HG02623 (cell line): ENCODE data around the gene AKR1C2.
"Not testable (repeated sequence)": the region's sequence is repeated elsewhere in the genome, so short reads cannot be mapped to it uniquely, and the experiment has no call there.

Source experiments
- ATAC-seq: cut with Tn5 transposase; IDR thresholded peaks from one replicate; pipeline ENCODE4 v1.9.1; 2021; ENCODE audit warnings: moderate library complexity; ENCODE audit not compliant: unreplicated experiment

AKR1C2 gene

DNA sequence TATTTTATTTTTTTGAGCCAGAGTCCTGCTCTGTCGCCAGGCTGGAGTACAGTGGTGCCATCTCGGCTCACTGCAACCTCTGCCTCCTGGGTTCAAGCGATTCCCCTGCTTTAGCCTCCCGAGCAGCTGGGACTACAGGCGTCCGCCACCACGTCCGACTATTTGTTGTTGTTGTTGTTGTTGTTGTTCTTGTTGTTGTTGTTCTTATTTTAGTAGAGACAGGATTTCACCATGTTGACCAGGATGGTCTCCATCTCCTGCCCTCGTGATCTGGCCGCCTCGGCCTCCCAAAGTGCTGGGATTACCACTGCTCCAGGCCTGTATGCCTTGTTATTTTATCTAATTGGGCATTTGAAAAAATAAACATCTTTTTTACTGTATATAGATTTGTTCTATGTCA lies 42.1 kb downstream of the AKR1C2 start:
- ATAC-seq, result not testable (repeated sequence)

DNA sequence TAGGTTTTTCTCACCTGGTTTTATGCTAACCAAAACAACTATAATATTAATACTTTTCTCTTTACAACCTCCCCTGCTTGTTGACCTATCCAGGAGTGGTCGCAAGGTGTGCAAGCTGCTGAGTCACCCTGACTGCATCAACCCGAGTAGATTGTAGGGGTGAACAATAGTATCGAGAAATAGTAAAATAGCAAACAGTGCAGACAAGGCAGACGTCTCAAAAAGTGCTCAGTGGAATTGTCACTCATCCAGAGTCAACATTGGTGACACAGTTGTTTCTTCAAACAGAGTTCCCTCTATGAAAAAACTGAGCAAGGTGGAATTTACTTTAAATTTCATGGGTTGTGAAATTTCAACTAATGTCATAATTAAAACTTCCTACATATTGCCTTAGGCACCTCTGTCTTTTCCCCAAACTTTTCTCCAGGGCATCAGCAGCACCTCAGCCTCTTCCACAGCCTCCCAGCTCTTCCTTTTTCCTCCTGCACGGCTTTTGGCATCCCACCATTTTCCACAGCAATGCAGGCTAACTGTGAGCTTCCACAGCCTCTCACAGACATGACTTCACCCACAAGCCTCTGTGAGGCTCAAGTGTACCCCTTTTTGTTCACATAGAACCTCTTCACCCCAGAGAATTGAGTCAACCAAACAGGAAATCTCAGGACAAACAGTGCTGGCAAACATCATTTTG lies 46.6 kb downstream of the AKR1C2 start:
- not testable (repeated sequence) for ATAC-seq

DNA sequence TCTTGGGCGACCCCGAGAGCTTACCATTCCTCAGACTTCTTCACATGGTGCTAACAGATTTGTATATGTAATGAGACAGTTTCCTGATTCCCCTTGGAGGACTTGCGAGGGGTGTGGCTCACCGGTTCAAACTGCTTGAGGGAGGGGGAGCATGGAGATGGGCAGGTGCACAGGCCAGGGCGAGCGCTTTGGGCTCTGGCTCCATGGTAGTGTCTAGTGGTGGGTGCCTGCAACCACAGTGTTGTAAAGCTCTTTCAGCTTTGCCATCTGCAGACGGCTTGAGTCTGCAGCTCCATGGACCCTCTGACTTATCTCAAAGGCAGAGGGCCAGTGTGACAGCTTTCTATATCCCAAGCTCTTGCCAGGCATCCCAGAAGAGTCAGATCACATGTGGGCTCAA lies 47.6 kb downstream of the AKR1C2 start:
- not testable (repeated sequence) for ATAC-seq

- ATAC-seq, result no peak
These were observed 50.3 kb downstream of the AKR1C2 start for GRCh38 chr10:4953405-4953804.

GRCh38 chr10:4951512-4952162 lies 52.0 kb downstream of the AKR1C2 start:
- not testable (repeated sequence) for ATAC-seq

GRCh38 chr10:4947635-4948596 lies 55.7 kb downstream of the AKR1C2 start:
- no peak for ATAC-seq

DNA sequence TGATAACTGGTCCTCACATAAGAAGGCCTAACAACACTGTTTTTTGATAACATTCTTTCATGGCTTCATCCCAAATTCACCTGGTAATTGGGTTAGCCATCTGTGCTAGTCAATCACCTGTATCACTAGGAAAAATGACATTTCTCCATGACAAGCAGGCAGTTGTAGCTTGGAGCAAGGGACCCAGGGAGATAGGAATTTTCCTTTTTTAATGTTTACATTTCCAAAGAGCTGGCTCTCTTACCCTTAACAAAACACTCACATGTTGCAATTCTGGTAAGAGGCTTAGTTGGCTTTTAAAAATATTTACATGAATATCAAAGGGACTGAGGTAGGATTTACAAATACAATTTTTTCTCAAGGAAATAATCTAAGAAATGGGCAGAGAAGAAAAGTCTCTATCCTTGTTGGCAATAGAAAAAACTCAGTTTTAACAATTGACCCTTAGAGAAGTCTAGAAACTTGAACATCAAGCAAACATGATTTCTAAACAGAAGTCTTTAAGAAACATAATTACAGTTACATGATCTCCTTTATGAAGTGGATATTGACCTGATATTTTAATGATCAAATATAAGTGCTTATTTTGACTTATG lies 56.5 kb downstream of the AKR1C2 start:
- ATAC-seq, result no peak

DNA sequence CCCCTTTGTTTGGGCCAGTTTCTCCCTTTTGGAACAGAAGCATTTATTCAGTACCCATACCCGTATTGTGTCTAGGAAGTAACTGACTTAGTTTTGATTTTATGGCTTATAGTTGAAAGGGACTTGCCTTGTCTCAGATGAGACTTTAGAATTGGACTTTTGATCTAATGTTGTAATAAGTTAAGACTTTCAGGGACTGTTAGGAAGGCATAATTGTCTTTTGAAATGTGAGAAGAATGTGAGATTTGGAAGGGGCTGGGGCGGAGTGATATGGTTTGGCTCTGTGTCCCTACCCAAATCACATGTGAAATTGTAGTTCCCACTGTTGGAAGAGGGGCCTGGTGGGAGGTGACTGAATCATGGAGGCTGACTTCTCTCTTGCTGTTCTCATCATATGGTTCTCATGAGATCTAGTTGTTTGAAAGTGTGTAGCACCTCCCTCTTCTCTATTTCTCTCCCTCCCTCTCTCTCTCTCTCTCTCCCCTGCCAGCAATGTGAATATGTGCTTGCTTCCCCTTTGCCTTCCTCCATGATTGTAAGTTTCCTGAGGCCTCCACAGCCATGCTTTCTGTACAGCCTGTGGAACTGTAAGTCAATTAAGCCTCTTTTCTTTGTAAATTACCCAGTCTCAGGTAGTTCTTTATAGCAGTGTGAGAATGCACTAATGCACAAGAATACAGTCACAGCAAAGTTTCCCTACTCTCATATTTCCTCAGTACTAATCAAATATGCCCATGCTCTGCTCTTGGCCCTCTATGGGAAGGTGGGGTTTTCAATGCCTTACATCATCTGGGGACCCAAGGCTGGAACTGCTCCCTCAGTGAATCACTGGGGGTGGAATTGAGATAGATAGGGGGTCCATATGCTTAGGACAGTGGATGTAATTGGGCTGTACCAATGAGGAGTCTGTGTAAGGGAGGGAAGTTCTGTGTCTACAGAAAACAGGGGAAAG lies 57.6 kb downstream of the AKR1C2 start:
- no peak for ATAC-seq

DNA sequence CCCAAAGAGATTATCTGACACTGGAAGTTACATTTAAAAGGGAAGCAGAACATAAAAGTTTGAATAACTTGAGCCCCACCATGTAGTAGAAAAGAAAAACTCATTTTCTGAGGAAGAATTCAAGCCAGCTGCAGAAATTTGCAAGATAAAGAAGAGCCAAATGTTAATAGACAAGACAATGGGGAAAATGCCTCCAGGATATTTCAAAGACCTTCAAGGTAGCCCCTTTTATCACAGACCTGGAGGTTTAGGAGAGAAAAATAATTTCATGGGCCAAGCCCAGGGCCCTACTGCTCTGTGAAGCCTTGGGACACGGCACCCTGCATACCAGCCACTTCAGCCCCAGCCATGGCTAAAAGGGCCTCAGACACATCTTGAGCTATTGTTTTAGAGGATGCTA lies 58.8 kb downstream of the AKR1C2 start:
- no peak for ATAC-seq

- no peak for ATAC-seq
These were observed 59.8 kb downstream of the AKR1C2 start for GRCh38 chr10:4943821-4944220.

GRCh38 chr10:4943416-4943815 lies 60.2 kb downstream of the AKR1C2 start:
- not testable (repeated sequence) for ATAC-seq

DNA sequence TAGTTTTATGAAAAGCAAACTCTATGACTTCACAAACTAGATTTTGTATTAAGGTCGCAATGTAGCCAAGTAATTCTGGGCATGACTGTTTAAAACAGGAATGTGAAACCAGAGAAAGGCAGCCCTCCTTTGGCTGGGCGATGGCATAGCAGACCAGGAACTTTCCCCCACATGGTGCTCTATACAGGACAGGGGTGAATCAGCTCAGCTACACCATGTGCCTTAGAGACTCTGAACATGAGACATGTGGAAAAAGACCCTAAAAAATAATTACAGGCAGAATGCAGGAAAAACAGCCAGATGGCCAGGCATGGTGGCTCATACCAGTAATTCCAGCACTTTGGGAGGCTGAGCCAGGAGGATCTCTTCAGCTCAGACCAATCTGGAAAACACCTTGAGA lies 60.7 kb downstream of the AKR1C2 start:
- ATAC-seq, result not testable (repeated sequence)

- no peak for ATAC-seq
These were observed 61.9 kb downstream of the AKR1C2 start for GRCh38 chr10:4941540-4942330.

GRCh38 chr10:4940909-4941308 lies 62.7 kb downstream of the AKR1C2 start:
- not testable (repeated sequence) for ATAC-seq

DNA sequence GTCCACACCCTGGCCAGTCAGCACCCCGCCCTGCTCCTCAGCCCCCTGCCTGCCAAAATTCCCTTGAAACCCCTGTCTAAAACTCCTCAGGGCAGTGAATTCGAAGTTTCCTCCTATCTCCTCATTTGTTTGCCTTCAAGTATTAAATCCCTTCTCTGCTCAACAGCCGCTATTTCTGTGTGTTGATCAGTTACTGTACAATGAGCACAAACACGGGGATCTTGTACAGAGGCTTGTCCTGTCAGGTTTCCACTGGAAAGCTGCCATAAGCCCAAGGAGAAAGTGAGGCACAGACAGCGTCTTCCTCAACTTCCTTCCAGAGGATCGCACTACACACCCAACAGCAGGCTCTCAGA lies 63.6 kb downstream of the AKR1C2 start:
- ATAC-seq, result not testable (repeated sequence)

GRCh38 chr10:4939224-4940072 lies 64.2 kb downstream of the AKR1C2 start:
- ATAC-seq, result no peak
